Stimulated activated naive B cell treated with anti-CD40 and anti-IgM and Interleukin-4, amounts not matched to agents 10 μg/mL and 1 μg/mL and 100 μg/mL, for 72 hours (primary cell): ENCODE measurements around the gene TRIM10.

Source experiments
- ATAC-seq, 2 donors: fragments of 150-1000 bp; cut with Tn5 transposase; replicated peaks; 2 replicates each; pipeline ENCODE4 v1.10.0; 2021; ENCODE audit warnings: moderate library complexity in 1 of 2
- DNase-seq: peaks from one replicate; pipeline ENCODE4 v3.0.0; 2021
- H3K27ac Mint-ChIP-seq: one replicate; pipeline ENCODE4 v1.8.0; 2022; ENCODE audit warnings: mild to moderate bottlenecking, mixed read lengths
- H3K27me3 Mint-ChIP-seq, 2 donors: one replicate each; pipeline ENCODE4 v1.8.0; 2022; ENCODE audit warnings: mixed read lengths in 2 of 2
- H3K36me3 Mint-ChIP-seq, 2 donors: one replicate each; pipeline ENCODE4 v1.8.0; 2022; ENCODE audit warnings: mixed read lengths in 2 of 2, mild to moderate bottlenecking in 1 of 2
- H3K4me1 Mint-ChIP-seq, 2 donors: one replicate each; pipeline ENCODE4 v1.8.0; 2022; ENCODE audit warnings: mixed read lengths in 2 of 2, mild to moderate bottlenecking in 1 of 2
- H3K4me3 Mint-ChIP-seq, 2 donors: one replicate each; pipeline ENCODE4 v1.8.0; 2022; ENCODE audit warnings: mild to moderate bottlenecking in 2 of 2, mixed read lengths in 2 of 2, moderate library complexity in 1 of 2
- H3K9me3 Mint-ChIP-seq, 2 donors: one replicate each; pipeline ENCODE4 v1.8.0; 2022; ENCODE audit warnings: mixed read lengths in 2 of 2, mild to moderate bottlenecking in 1 of 2

Gene TRIM10, protein sequence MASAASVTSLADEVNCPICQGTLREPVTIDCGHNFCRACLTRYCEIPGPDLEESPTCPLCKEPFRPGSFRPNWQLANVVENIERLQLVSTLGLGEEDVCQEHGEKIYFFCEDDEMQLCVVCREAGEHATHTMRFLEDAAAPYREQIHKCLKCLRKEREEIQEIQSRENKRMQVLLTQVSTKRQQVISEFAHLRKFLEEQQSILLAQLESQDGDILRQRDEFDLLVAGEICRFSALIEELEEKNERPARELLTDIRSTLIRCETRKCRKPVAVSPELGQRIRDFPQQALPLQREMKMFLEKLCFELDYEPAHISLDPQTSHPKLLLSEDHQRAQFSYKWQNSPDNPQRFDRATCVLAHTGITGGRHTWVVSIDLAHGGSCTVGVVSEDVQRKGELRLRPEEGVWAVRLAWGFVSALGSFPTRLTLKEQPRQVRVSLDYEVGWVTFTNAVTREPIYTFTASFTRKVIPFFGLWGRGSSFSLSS

DNA sequence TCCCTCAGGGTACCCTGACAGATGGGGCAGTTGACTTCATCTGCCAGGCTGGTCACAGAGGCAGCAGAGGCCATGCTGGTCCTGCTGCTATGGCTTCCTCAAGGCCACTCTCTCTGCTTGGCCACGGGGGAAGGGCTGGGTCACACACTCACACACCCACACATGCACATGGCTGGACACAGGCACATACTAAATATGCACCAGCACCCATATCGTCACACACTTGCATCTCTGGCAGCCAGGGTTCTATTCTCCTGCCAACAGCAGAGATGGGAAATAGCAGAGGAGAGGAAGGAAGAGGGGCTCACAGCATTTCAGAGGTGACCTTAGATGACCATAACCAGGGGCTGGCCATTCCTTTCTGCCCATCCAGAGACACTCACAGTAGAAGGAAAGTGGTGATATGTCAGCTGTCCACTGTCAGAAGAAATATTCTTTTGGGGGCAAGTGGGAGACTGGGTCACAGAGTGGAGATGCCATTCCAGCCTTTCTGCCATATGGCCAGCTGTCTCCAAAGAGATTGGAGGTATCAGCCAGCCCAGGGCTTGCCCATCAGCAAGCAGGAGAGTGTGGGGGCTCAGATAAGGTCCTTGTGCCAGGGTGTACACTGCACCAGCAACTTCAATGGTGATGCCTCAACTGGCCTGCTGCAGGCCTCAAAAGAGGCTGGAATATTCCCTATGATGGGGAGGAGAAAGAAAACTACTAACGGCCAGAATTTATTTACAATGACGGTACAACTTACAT is at the start of gene TRIM10:
TRIM10 (minus strand) TSS at position 427 of the 747 bp plus-strand sequence; CDS start at position 74, 353 bp downstream.
- peak within 1 kb of the TSS; percentile 26 for H3K27ac Mint-ChIP-seq
- no peak for ATAC-seq

DNA sequence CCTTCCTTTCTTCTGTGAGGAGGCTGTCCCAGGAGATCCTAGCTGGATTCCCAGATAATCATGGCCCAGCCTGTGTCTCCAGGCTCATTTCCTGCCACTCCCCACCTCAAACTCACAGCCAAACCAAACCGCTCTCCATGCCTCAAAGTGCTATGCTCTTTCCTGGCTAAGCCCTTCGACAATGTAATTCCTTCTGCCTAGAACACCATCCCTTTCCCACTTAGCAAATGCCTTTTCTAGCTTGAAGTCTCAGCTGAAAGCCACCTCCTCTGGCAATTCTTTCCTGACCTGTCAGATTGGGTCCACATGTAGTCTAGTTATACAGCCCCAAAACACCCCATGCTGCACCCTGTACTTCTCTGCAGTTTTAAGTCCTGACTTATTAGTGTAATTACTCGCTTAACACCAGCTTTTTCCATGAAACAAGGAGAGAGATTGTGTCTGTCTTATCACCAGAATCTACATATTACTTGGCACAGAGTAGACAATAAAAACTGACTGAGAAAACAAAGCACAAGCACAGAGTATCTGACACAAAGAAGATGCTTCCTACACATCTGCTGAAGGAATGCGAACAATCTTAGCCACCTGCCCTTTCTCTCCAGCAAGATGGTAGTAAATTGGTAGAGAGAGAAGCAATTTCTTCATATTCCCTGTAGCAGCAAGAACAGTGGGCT is 46.7 kb upstream of the TRIM10 start:
- Mint-ChIP-seq H3K36me3 (peaks cover 26 to 43% of the 10 kb centered on the region in 2 donors), H3K27me3 (no peaks in the 10 kb centered on the region), H3K4me1 (peaks cover 54 to 86% of the 10 kb centered on the region in 2 donors), H3K27ac (peak overlapping the region; percentile 56), H3K4me3 (no peak overlapping the region), H3K9me3 (no peaks in the 10 kb centered on the region)
- no peak for ATAC-seq
- no peak for DNase-seq

More for the DNA sequence above, at the start of gene TRIM10:
- peaks cover 9 to 11% of the 10 kb centered on the region in 2 donors for H3K4me1 Mint-ChIP-seq
- H3K36me3 Mint-ChIP-seq = no peaks in the 10 kb centered on the region
- no peak for DNase-seq
- H3K4me3 Mint-ChIP-seq = no peak within 1 kb of the TSS
- peaks cover 41 to 42% of the 10 kb centered on the region in 2 donors for H3K27me3 Mint-ChIP-seq
- H3K9me3 Mint-ChIP-seq = no peaks in the 10 kb centered on the region

DNA sequence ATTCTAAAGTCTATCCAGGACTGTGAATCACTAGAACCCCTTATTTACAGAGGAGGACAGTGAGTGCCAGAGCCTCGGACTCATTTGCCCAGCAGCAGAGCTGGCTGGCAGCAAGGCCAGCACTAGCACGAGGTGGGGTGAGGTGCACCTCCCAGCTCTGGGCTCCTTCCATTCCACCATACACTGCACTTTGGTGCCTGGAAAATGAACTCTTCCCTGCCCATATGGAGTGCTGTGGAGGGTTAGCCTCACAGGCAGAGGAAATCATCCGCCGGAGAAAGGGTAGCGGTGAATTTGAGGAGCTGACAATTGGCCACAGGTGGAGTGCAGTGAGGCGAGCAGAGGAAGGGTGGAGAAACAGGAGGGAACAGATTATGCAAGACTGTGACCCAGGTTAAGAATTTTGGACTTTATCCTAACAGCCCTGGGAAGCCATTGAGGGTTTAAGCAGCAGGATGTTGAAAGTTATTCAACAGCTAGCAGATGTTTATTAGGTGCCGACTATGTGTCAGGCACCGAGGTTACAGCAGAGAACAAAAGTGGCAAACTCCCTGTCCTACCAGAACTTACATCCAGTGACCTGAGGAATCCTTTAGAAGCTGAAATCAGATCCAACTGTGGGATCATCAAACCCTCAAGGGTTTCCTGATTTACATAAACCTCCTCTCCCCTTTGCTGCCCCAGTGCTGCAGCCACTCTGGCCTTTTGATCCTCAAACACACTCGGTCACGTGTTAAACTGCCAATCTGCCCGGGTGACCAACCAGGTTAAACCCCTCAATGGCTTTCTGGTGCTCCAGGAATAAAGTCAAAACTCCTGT is 46.0 kb upstream of the TRIM10 start:
- Mint-ChIP-seq H3K27me3 (no peaks in the 10 kb centered on the region), H3K4me1 (peaks cover 55 to 87% of the 10 kb centered on the region in 2 donors), H3K4me3 (no peak overlapping the region), H3K27ac (peak overlapping the region; percentile 56), H3K9me3 (no peaks in the 10 kb centered on the region), H3K36me3 (peaks cover 27 to 43% of the 10 kb centered on the region in 2 donors)
- DNase-seq (no peak), ATAC-seq (no peak)

DNA sequence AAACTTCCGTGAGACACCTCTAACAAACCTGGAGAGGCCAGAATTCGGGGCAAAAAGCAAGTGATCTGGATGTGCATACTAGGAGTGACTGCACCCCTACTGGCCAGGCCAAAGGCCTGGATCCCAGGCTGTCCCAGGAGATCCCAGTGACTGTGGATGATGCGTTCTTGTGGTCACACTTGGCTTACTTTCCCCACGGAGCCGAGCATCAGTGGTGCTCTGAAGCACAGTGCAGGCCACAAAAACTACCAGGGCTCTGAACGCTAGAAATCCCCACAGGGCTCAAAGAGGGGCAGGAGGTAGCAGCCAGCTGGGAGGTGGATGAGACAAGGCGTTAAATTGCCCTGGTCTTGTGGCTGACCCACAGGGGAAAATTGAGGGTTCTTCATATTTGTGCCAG is 45.1 kb upstream of the TRIM10 start:
- H3K4me1 Mint-ChIP-seq = peaks cover 50 to 87% of the 10 kb centered on the region in 2 donors
- H3K27me3 Mint-ChIP-seq = no peaks in the 10 kb centered on the region
- DNase-seq (no peak), ATAC-seq (peak; percentile 31 to 49)
- H3K36me3 Mint-ChIP-seq = peaks cover 24 to 39% of the 10 kb centered on the region in 2 donors
- peak overlapping the region; percentile 59 for H3K27ac Mint-ChIP-seq
- H3K4me3 Mint-ChIP-seq = peak overlapping the region in 1 of 2 donors; percentile 57
- H3K9me3 Mint-ChIP-seq = no peaks in the 10 kb centered on the region

DNA sequence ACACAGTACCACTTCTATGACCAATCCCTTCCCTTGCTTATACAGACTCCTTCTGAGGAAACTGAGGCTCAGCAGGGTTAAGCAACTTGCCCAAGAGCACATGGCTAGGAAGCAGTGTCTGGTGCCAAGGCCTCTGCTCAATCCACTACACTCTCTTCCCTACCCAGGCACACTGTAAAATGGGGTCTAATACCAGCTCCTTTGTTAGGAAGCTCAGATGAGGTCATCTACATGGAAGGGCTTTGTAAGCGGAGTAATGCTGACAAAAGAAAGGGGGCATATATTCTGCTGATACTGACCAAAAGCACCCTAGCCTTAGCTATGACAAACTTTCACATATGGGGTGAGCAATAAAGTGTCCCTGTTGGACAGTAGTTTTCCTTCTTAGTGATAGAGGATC is 43.1 kb upstream of the TRIM10 start:
- Mint-ChIP-seq H3K4me1 (peaks cover 47 to 84% of the 10 kb centered on the region in 2 donors), H3K4me3 (no peak overlapping the region), H3K9me3 (no peaks in the 10 kb centered on the region), H3K27me3 (no peaks in the 10 kb centered on the region), H3K27ac (no peak overlapping the region), H3K36me3 (peaks cover 20 to 39% of the 10 kb centered on the region in 2 donors)
- DNase-seq (no peak), ATAC-seq (no peak)

DNA sequence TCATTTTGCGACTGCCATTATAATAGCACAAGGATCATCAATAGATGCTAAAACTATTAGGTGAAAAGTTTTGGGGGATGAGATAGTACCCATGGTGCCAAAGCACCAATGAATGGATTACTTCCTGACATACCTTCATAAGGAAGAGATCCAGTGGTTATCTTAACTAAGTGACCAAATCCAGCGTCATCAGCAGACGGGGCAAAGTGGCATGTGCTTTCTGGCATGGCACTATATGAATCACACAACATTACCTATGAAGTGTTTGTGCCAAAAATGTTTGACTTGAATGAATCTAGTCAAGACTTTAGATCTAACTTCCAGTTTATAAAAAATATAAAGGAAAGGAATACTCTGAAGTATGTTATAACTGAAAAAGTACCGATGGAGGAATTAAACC is 41.4 kb upstream of the TRIM10 start:
- Mint-ChIP-seq H3K9me3 (no peaks in the 10 kb centered on the region), H3K36me3 (peaks cover 25 to 37% of the 10 kb centered on the region in 2 donors), H3K27me3 (no peaks in the 10 kb centered on the region), H3K27ac (no peak overlapping the region), H3K4me3 (no peak overlapping the region), H3K4me1 (peaks cover 36 to 81% of the 10 kb centered on the region in 2 donors)
- no peak for ATAC-seq
- DNase-seq = no peak

DNA sequence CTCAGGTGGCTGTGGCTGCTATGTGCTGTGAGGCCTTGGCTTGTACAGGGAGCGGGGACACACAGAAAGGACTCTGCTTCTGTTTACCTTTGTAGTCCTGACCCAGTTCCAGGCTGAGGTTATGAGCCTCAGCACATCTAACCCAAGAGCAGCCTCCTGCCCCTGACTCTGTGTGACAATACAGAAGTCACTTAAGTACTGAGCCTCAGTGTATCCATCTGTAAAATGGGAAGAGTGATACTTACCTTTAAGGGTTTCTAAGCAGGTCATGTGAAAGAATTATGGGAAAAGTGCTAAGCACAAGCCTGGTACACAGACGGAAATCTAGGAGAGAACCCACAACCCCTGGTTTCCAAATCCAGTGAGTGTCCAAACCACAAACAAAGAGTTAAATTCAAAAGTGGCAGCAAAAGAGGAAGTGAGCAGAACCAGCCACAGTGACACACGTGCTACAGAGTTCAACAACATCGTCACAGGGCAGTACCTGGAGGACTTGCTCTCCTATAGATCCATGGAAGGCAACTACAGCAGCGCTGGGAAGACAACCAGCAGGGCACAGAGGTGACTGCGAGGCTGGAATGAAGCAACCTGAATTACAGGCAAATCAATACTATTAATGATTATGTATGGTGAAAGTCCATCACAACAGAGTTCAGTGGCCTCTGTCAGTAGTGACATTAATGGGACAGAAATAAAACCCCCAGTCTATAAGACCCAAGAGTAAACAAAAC is 39.7 kb upstream of the TRIM10 start:
- Mint-ChIP-seq H3K27me3 (no peaks in the 10 kb centered on the region), H3K27ac (peak overlapping the region; percentile 87), H3K4me3 (peak overlapping the region in 1 of 2 donors; percentile 7), H3K4me1 (peaks cover 31 to 69% of the 10 kb centered on the region in 2 donors), H3K36me3 (peaks cover 37 to 50% of the 10 kb centered on the region in 2 donors), H3K9me3 (no peaks in the 10 kb centered on the region)
- peak; percentile 39 for DNase-seq
- peak; percentile 96 for ATAC-seq

DNA sequence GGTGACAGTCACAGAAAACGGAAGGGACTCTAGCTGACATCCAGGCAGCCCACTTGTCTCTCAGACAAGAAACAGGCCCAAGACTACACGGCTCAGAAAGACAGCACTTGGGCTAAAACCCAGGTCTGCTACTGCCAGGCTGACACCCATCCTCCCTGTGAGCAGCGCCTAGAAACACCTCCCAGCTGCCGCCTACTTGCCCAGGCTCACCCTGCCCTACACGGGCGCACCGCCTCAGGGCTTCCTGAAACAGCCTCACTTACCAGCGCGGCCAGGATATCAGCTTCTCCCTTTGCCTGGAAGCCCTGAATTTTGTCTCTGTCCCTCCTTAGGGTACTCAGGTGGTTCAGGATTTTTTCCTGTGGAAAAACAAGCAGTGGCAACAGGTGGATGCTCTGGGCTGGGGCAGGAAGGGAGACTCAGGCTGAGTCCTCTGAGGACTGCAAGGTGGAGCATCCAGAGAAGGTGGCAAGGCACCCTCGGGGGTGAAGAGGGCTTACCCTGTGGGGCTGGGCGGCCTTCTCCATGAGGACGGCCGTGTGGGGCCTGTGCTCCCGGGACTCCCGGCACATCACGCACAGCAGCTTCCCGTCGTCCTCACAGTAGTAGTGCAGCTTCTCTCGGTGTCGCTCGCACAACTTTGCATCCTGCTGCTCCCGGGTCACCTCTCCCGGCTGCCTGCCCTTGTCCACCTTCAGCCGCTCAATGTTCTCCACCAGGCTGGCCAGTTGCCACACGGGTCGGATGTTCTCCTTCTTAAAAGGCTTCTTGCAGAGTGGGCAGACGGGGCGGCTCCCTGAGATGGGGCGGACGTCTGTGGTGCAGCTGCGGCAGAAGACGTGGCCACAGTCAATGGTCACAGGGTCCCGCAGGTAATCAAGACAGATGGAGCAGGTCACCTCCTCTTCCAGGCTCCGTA is 37.4 kb upstream of the TRIM10 start:
- H3K27ac Mint-ChIP-seq = peak overlapping the region; percentile 74
- H3K4me1 Mint-ChIP-seq = peaks cover 26 to 59% of the 10 kb centered on the region in 2 donors
- H3K27me3 Mint-ChIP-seq = no peaks in the 10 kb centered on the region

DNA sequence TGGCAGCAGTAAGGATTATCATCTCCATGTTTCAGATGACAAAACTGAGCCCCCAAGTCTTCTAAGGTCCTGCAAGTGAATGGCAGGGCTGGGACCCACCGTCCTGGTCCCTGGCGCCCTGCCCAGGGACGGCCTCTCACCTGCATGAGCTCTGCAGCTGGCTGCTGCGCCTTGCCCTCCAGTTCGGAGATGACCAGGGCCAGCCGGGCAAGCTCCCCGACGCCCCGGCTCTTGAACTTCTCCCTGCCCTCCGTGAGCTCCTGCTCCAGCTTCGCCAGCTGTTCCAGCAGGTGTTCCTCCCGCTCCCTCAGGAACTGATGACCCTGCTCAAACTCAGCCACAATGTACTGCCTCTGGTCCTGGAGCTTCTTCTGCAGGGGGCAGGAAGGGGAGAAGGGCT is 35.4 kb upstream of the TRIM10 start:
- Mint-ChIP-seq H3K36me3 (peaks cover 38 to 52% of the 10 kb centered on the region in 2 donors), H3K4me3 (no peak overlapping the region), H3K27me3 (no peaks in the 10 kb centered on the region), H3K9me3 (no peaks in the 10 kb centered on the region), H3K4me1 (peaks cover 22 to 43% of the 10 kb centered on the region in 2 donors), H3K27ac (no peak overlapping the region)
- DNase-seq (no peak), ATAC-seq (no peak)

More for the DNA sequence above, 37.4 kb upstream of the TRIM10 start:
- H3K4me3 Mint-ChIP-seq = no peak overlapping the region
- ATAC-seq (no peak), DNase-seq (no peak)
- H3K36me3 Mint-ChIP-seq = peaks cover 34 to 50% of the 10 kb centered on the region in 2 donors
- H3K9me3 Mint-ChIP-seq = no peaks in the 10 kb centered on the region

DNA sequence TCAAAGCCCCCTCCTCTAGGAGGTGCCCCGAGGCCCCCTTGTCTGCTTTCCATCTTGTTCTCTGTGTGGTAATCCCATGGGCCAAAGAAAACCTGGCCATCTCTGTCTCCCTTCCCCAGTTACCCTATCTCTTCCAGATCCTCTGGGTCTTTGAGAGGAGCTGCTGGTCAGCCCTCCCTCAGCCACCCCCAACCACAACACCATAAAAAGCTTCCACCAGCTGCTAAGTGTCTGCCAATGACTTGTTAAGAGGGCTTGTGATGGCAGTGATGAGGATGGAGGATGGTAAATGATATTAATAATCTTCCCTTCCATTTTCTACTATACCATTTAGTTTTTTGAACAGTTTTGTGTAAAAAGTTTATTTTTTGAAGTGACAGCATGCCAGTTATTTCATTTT is 34.9 kb upstream of the TRIM10 start:
- ATAC-seq = no peak
- H3K27ac Mint-ChIP-seq = no peak overlapping the region

DNA sequence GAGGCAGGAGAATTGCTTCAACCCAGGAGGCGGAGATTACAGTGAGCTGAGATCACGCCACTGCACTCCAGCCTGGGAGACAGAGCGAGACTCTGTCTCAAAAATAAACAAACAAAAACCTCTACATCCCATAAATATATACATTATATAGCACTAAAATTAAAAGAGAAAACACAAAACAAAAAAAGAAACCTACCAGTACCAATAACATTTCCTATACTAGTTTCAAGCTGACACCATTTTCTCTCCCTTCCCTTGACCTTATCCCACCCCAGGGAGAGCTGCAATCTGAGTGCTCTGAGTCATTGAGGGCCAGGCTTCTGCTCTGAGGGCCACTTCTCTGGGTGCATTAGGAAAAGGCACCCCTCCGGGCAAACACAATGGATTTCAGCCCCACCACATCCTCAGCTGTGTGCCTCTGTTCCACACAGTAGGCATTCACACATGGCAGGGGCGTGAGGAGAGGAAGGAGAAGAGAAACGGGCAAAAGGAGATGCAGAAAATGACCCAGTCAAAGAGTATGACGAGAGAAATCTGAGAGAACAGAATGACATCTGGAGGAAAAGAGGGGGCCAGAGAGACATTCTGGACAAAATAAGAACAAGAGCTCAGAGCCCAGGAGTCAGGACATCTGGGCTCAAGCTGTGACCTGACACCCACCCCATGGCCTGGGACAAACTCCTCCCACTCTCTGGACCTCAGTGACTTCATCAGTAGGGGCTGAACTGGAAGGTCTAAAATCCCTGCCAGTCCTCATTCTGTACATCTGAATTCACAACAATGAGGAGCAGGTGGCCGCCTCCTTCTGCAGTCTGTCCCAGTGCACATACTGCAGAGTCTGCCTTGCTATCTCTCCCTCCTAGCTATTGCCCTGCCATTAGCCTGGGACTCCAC is 34.0 kb upstream of the TRIM10 start:
- Mint-ChIP-seq H3K27me3 (no peaks in the 10 kb centered on the region), H3K27ac (peak overlapping the region; percentile 15), H3K9me3 (no peaks in the 10 kb centered on the region), H3K4me1 (peaks cover 12 to 30% of the 10 kb centered on the region in 2 donors), H3K4me3 (no peak overlapping the region), H3K36me3 (peaks cover 35 to 52% of the 10 kb centered on the region in 2 donors)
- ATAC-seq (no peak), DNase-seq (no peak)

More for the DNA sequence above, 34.9 kb upstream of the TRIM10 start:
- Mint-ChIP-seq H3K4me1 (peaks cover 18 to 39% of the 10 kb centered on the region in 2 donors), H3K4me3 (no peak overlapping the region), H3K9me3 (no peaks in the 10 kb centered on the region), H3K36me3 (peaks cover 40 to 55% of the 10 kb centered on the region in 2 donors), H3K27me3 (no peaks in the 10 kb centered on the region)
- no peak for DNase-seq
